B cell (primary cell): ENCODE measurements around the gene GGT5. TPM values are rescaled to one million over a fixed set of nuclear protein-coding genes. Genes with fewer than 3 reads are reported as not detected.

ENCODE experiments used
- ATAC-seq: fragments of 200-7000 bp; cut with Tn5 transposase; one replicate; pipeline ENCODE4 v1.10.0; 2021; ENCODE audit warnings: low read depth, mild to moderate bottlenecking, moderate number of reproducible peaks, moderate library complexity
- CTCF ChIA-PET: fragments of 350-600 bp; sonication (Branson Sonifier 250); formaldehyde crosslinking; loops from one replicate; lab custom pipeline; 2021; ENCODE audit warnings: antibody characterized with exemption, inconsistent platforms; lab: Charles Lee
- POLR2A ChIA-PET: fragments of 350-600 bp; sonication (Branson Sonifier 250); formaldehyde crosslinking; loops from one replicate; lab custom pipeline; 2021; ENCODE audit warnings: antibody characterized with exemption; lab: Charles Lee
- DNase-seq: peaks from one replicate; pipeline ENCODE4 v3.0.0; 2013
- H2AFZ ChIP-seq: 2 replicates; pipeline ENCODE4 v1.6.1; 2012; ENCODE audit warnings: mild to moderate bottlenecking, low read depth, low read length; ENCODE audit not compliant: insufficient read depth, poor library complexity, severe bottlenecking
- H3K27ac ChIP-seq, 2 donors: 1 replicate in 1 of 2; 2 replicates in 1 of 2; pipeline ENCODE4 v1.5.1; 2012 to 2013; ENCODE audit warnings: low read length in 2 of 2, mild to moderate bottlenecking in 2 of 2, moderate library complexity in 1 of 2
- H3K27me3 ChIP-seq, 4 experiments: fragments of 200-600 bp in 1 of 4; sonication (generic) in 1 of 4; replicated peaks in 1 of 4; 1 replicate in 2 of 4; 2 replicates in 2 of 4; pipeline versions ENCODE4 v1.6.1 to v1.7.0; 2013 to 2016; ENCODE audit warnings: low read length in 3 of 4, mild to moderate bottlenecking in 2 of 4, mixed read lengths in 1 of 4, moderate library complexity in 1 of 4; ENCODE audit not compliant: insufficient read depth in 4 of 4, control insufficient read depth in 3 of 4; ENCODE audit errors: control extremely low read depth in 1 of 4
- H3K36me3 ChIP-seq, 2 experiments: replicated peaks in 1 of 2; 1 replicate in 1 of 2; 2 replicates in 1 of 2; pipeline versions ENCODE4 v1.6.1 to v1.7.1; 2013; ENCODE audit warnings: low read length in 1 of 2; ENCODE audit not compliant: insufficient read depth in 2 of 2, control insufficient read depth in 1 of 2; ENCODE audit errors: control extremely low read depth in 1 of 2, extremely low read depth in 1 of 2
- H3K4me1 ChIP-seq, 2 donors: fragments of 200-600 bp in 1 of 2; sonication (generic) in 1 of 2; 1 replicate in 1 of 2; 2 replicates in 1 of 2; pipeline versions ENCODE4 v1.5.1 to v1.6.1; 2013 to 2017; ENCODE audit warnings: low read length in 2 of 2; ENCODE audit not compliant: control insufficient read depth in 2 of 2, insufficient read depth in 2 of 2
- H3K4me2 ChIP-seq: replicated peaks from 2 replicates; pipeline ENCODE3; 2012; ENCODE audit warnings: mild to moderate bottlenecking, low read depth, low read length; ENCODE audit not compliant: poor library complexity, severe bottlenecking
- H3K4me3 ChIP-seq, 5 experiments: fragments of 200-600 bp in 1 of 5; sonication (generic) in 1 of 5; 1 replicate in 3 of 5; 2 replicates in 2 of 5; pipeline versions ENCODE4 v1.5.1 to v1.7.0; 2011 to 2016; ENCODE audit warnings: low read length in 4 of 5, mild to moderate bottlenecking in 4 of 5, low read depth in 2 of 5, control low read depth in 1 of 5, moderate library complexity in 1 of 5; ENCODE audit not compliant: insufficient read depth in 1 of 5; ENCODE audit errors: control extremely low read depth in 1 of 5, extremely low read depth in 1 of 5
- H3K79me2 ChIP-seq: fragments of 200-600 bp; sonication (generic); one replicate; pipeline ENCODE4 v1.6.0; 2016; ENCODE audit warnings: low read length; ENCODE audit not compliant: control insufficient read depth, insufficient read depth
- H3K9ac ChIP-seq: fragments of 200-600 bp; sonication (generic); 2 replicates; pipeline ENCODE4 v1.6.1; 2017; ENCODE audit warnings: mild to moderate bottlenecking, low read length, moderate library complexity
- H3K9me3 ChIP-seq, 3 donors: one replicate each; pipeline versions ENCODE4 v1.6.1 to v1.7.1; 2013; ENCODE audit warnings: low read length in 2 of 3; ENCODE audit not compliant: control insufficient read depth in 2 of 3, insufficient read depth in 1 of 3; ENCODE audit errors: control extremely low read depth in 1 of 3
- H4K20me1 ChIP-seq: 2 replicates; pipeline ENCODE4 v1.6.0; 2012; ENCODE audit warnings: mild to moderate bottlenecking, low read length; ENCODE audit not compliant: insufficient read depth, control insufficient read depth, poor library complexity, severe bottlenecking
- H3K27ac Mint-ChIP-seq: one replicate; pipeline ENCODE4 v1.8.0; 2021; ENCODE audit warnings: mixed read lengths
- H3K27me3 Mint-ChIP-seq: one replicate; pipeline ENCODE4 v1.8.0; 2021; ENCODE audit warnings: mixed read lengths
- H3K4me1 Mint-ChIP-seq: one replicate; pipeline ENCODE4 v1.8.0; 2021; ENCODE audit warnings: mixed read lengths
- H3K4me3 Mint-ChIP-seq: one replicate; pipeline ENCODE4 v1.8.0; 2021; ENCODE audit warnings: mixed read lengths
- H3K9me3 Mint-ChIP-seq: one replicate; pipeline ENCODE4 v1.8.0; 2022; ENCODE audit warnings: mixed read lengths; ENCODE audit not compliant: insufficient read depth
- EZH2 ChIP-seq: IDR thresholded peaks from 2 replicates; pipeline ENCODE4 v1.6.1; 2012; ENCODE audit warnings: borderline replicate concordance, low read depth, mild to moderate bottlenecking, moderate library complexity, low read length; ENCODE audit not compliant: insufficient read depth, poor library complexity, severe bottlenecking
- WGBS: methylation state at CpG from one replicate; pipeline ENCODE4 v1.1.5; 2013; ENCODE audit warnings: missing lambda C conversion rate; ENCODE audit not compliant: insufficient coverage; 5-methylcytosine and 5-hydroxymethylcytosine counted together
- intact Hi-C: fragments of 100-400 bp; cut with micrococcal nuclease; formaldehyde crosslinking; loops from one replicate; pipeline ENCODE4 v1.10.0; 2022
- polyA plus RNA-seq: library from polyadenylated mRNA; depleted of rRNA; stranded (reverse); fragments of >200 nt; gene quantifications from 2 replicates; pipeline ENCODE4 v1.2.3, GENCODE V29; 2012
- total RNA-seq, 2 donors: library from RNA; stranded (reverse); fragments of 120-200 nt in 1 of 2; gene quantifications; 1 replicate in 1 of 2; 2 replicates in 1 of 2; pipeline versions ENCODE4 v1.2.3 to v1.2.4, GENCODE V29; 2013 to 2022
- TF ChIP-seq, protein P1 (sequence below): fragments of 200-600 bp; IDR thresholded peaks from one replicate; pipeline ENCODE4 v1.8.0; 2022; ENCODE audit warnings: antibody characterized with exemption, mild to moderate bottlenecking

GGT5 gene
- total and polyA plus RNA-seq, 2 donors (not counting 1 experiment from before 2014, with no cell fraction given): not detected

DNA sequence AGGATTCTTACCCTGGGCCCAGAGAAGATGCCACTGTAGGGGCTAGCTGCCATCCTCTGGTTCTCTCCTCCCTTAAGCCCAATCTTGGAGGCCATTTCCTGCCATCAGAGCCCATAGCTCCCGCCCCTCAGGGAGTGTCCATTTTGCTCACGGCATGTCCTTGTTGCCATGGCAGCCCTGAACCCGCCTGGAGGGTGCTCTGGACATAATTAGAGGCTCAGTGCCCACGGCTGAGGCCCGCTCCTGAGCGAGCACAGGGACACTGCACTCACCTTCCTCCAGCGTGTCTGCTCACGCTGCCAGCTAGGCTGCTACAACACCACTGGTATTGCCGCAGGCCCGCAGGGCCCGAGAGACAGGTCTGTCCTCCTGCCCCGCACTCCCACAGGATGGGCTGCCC is 74.7 kb downstream of the GGT5 start:
- no peak overlapping the region for H3K4me3 ChIP-seq
- Mint-ChIP-seq H3K9me3 (no peaks in the 10 kb centered on the region), H3K27ac (no peak overlapping the region), H3K4me1 (no peaks in the 10 kb centered on the region), H3K27me3 (no peaks in the 10 kb centered on the region), H3K4me3 (no peak overlapping the region)
- H3K4me1 ChIP-seq: no peaks in the 10 kb centered on the region
- H3K36me3 ChIP-seq: peaks cover 0 to 88% of the 10 kb centered on the region in 2 experiments
- no peak for ATAC-seq
- intact Hi-C loops: no loop called here
- ChIA-PET CTCF (no interaction called here), POLR2A (no interaction called here)
- WGBS: 98% methylated on average over 12 of the region's 12 CpGs
- no peak for DNase-seq
- no peak for TF ChIP-seq EZH2
- TF ChIP-seq, protein P1, sequence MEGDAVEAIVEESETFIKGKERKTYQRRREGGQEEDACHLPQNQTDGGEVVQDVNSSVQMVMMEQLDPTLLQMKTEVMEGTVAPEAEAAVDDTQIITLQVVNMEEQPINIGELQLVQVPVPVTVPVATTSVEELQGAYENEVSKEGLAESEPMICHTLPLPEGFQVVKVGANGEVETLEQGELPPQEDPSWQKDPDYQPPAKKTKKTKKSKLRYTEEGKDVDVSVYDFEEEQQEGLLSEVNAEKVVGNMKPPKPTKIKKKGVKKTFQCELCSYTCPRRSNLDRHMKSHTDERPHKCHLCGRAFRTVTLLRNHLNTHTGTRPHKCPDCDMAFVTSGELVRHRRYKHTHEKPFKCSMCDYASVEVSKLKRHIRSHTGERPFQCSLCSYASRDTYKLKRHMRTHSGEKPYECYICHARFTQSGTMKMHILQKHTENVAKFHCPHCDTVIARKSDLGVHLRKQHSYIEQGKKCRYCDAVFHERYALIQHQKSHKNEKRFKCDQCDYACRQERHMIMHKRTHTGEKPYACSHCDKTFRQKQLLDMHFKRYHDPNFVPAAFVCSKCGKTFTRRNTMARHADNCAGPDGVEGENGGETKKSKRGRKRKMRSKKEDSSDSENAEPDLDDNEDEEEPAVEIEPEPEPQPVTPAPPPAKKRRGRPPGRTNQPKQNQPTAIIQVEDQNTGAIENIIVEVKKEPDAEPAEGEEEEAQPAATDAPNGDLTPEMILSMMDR: no peak
- peaks cover 32% of the 10 kb centered on the region for H4K20me1 ChIP-seq
- no peaks in the 10 kb centered on the region for H3K27me3 ChIP-seq
- no peak overlapping the region for H3K4me2 ChIP-seq
- no peak overlapping the region for H3K27ac ChIP-seq
- H3K79me2 ChIP-seq: peaks cover 11% of the 10 kb centered on the region
- H3K9me3 ChIP-seq: no peaks in the 10 kb centered on the region
- no peak overlapping the region for H3K9ac ChIP-seq
- H2AFZ ChIP-seq: no peak overlapping the region

Other genes starting within 250 kb of the GGT5 start
- not detected in 2 replicates for gene GSTT4, start 239.6 kb downstream of the GGT5 start, total RNA-seq
- gene GSTT4, start 239.6 kb downstream of the GGT5 start, polyA plus RNA-seq: not detected in 2 replicates
- 95.1 and 103 TPM in 2 replicates for gene CABIN1, start 233.8 kb downstream of the GGT5 start, total RNA-seq
- gene CABIN1, start 233.8 kb downstream of the GGT5 start, polyA plus RNA-seq: 37.1 and 43.6 TPM in 2 replicates
- gene SUSD2, start 63.6 kb downstream of the GGT5 start, total RNA-seq: 0.30 and 0.44 TPM in 2 replicates
- 0.48 and 0.81 TPM in 2 replicates for gene SUSD2, start 63.6 kb downstream of the GGT5 start, polyA plus RNA-seq
- gene SPECC1L, start 25.7 kb upstream of the GGT5 start, total RNA-seq: 81.4 and 85.3 TPM in 2 replicates
- 14.4 and 14.6 TPM in 2 replicates for gene SPECC1L, start 25.7 kb upstream of the GGT5 start, polyA plus RNA-seq
- gene ADORA2A, start 182.5 kb upstream of the GGT5 start, total RNA-seq: 45.4 and 49.3 TPM in 2 replicates
- 30.5 and 32.4 TPM in 2 replicates for gene ADORA2A, start 182.5 kb upstream of the GGT5 start, polyA plus RNA-seq